WERI-Rb-1 (cell line): ENCODE measurements around the gene PCDH9.

Source experiments
- DNase-seq: peaks from one replicate; pipeline ENCODE4 v3.0.0-alpha.2; 2020
- H3K27ac ChIP-seq: fragments of 250-450 bp; sonication (Bioruptor Pico); 2 replicates; pipeline ENCODE4 v1.5.1; 2020; ENCODE audit warnings: mild to moderate bottlenecking, moderate library complexity
- H3K27me3 ChIP-seq: fragments of 250-450 bp; sonication (Bioruptor Pico); 2 replicates; pipeline ENCODE4 v1.5.1; 2021; ENCODE audit warnings: mild to moderate bottlenecking, low read depth, moderate library complexity; ENCODE audit not compliant: insufficient read depth, severe bottlenecking
- H3K36me3 ChIP-seq: fragments of 250-450 bp; sonication (Bioruptor Pico); 2 replicates; pipeline ENCODE4 v1.5.1; 2020; ENCODE audit warnings: mild to moderate bottlenecking, moderate library complexity
- H3K4me3 ChIP-seq: 2 replicates; pipeline ENCODE4 v1.5.1; 2011; ENCODE audit warnings: low read depth, mild to moderate bottlenecking, control low read depth, low read length
- H3K9me3 ChIP-seq: fragments of 250-450 bp; sonication (Bioruptor Pico); 2 replicates; pipeline ENCODE4 v1.5.1; 2021; ENCODE audit warnings: mild to moderate bottlenecking, moderate library complexity; ENCODE audit not compliant: severe bottlenecking
- TF ChIP-seq, protein P1 (sequence below): IDR thresholded peaks from 2 replicates; pipeline ENCODE4 v1.5.1; 2011; ENCODE audit warnings: low read depth, mild to moderate bottlenecking, control low read depth, inconsistent platforms, low read length

PCDH9 gene

DNA sequence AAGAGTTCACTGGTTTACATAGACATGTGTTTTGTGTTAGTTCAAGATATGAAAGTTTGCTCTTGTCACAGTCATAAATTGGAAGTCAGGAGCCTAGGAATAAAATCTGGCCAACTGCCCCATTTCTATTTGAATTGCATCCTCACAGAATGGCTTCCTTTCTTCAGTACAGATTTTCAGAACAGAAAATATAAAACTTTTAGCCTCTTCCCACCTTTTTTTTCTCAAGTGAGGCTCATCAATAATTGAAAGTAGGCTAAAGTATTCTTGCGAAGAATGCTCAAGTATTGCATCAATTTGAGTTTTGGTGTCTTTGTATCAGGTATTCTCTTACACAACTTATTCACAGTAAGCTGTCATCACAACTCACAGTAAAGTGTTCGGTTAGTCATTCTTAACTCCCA lies 802.7 kb downstream of the PCDH9 start:
- no peaks in the 10 kb centered on the region for H3K9me3 ChIP-seq
- no peak overlapping the region for H3K27ac ChIP-seq
- H3K27me3 ChIP-seq, result no peaks in the 10 kb centered on the region
- no peak overlapping the region for H3K4me3 ChIP-seq
- TF ChIP-seq, protein P1, sequence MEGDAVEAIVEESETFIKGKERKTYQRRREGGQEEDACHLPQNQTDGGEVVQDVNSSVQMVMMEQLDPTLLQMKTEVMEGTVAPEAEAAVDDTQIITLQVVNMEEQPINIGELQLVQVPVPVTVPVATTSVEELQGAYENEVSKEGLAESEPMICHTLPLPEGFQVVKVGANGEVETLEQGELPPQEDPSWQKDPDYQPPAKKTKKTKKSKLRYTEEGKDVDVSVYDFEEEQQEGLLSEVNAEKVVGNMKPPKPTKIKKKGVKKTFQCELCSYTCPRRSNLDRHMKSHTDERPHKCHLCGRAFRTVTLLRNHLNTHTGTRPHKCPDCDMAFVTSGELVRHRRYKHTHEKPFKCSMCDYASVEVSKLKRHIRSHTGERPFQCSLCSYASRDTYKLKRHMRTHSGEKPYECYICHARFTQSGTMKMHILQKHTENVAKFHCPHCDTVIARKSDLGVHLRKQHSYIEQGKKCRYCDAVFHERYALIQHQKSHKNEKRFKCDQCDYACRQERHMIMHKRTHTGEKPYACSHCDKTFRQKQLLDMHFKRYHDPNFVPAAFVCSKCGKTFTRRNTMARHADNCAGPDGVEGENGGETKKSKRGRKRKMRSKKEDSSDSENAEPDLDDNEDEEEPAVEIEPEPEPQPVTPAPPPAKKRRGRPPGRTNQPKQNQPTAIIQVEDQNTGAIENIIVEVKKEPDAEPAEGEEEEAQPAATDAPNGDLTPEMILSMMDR, result no peak
- no peak for DNase-seq
- H3K36me3 ChIP-seq, result no peaks in the 10 kb centered on the region

- no peaks in the 10 kb centered on the region for H3K27me3 ChIP-seq
- no peak overlapping the region for H3K4me3 ChIP-seq
- no peak for DNase-seq
- no peaks in the 10 kb centered on the region for H3K9me3 ChIP-seq
- no peaks in the 10 kb centered on the region for H3K36me3 ChIP-seq
- TF ChIP-seq, protein P1, result no peak
- no peak overlapping the region for H3K27ac ChIP-seq
These were observed 804.4 kb downstream of the PCDH9 start for GRCh38 chr13:66425741-66426140.

DNA sequence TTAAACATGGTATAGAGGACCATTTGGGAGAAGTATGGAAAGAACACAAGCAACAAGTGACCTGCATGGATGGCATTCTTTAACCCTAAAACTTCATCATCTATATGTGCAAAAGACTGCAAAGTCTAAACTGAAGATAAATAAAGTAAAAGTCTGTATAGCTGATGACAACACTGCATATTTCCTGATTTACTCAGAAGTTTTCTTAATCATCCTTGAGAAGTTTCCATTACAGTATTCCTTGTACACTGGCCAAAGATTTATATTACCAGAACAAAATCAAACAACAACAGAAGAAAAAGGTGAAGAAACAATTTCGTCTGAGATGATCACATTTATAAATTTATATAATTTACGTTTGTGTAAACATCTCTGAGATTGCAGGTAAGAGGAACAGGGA lies 805.7 kb downstream of the PCDH9 start:
- Histone ChIP-seq H3K9me3 (no peaks in the 10 kb centered on the region), H3K4me3 (no peak overlapping the region), H3K36me3 (no peaks in the 10 kb centered on the region), H3K27ac (no peak overlapping the region), H3K27me3 (no peaks in the 10 kb centered on the region)
- TF ChIP-seq, protein P1, result no peak
- no peak for DNase-seq

- no peaks in the 10 kb centered on the region for H3K36me3 ChIP-seq
- no peak for DNase-seq
- H3K27ac ChIP-seq, result no peak overlapping the region
- H3K4me3 ChIP-seq, result no peak overlapping the region
- TF ChIP-seq, protein P1, result no peak
- no peaks in the 10 kb centered on the region for H3K27me3 ChIP-seq
- no peaks in the 10 kb centered on the region for H3K9me3 ChIP-seq
These were observed 814.7 kb downstream of the PCDH9 start for GRCh38 chr13:66415444-66415843.

- Histone ChIP-seq H3K9me3 (no peaks in the 10 kb centered on the region), H3K36me3 (no peaks in the 10 kb centered on the region), H3K27me3 (no peaks in the 10 kb centered on the region), H3K27ac (no peak overlapping the region), H3K4me3 (no peak overlapping the region)
- DNase-seq, result no peak
- TF ChIP-seq, protein P1, result no peak
These were observed 815.9 kb downstream of the PCDH9 start for GRCh38 chr13:66414066-66414800.

- H3K9me3 ChIP-seq, result no peaks in the 10 kb centered on the region
- H3K27ac ChIP-seq, result no peak overlapping the region
- no peaks in the 10 kb centered on the region for H3K27me3 ChIP-seq
- no peak for DNase-seq
- H3K4me3 ChIP-seq, result no peak overlapping the region
- no peaks in the 10 kb centered on the region for H3K36me3 ChIP-seq
- TF ChIP-seq, protein P1, result no peak
These were observed 819.8 kb downstream of the PCDH9 start for GRCh38 chr13:66410314-66410713.
